ENCODE data around the gene CACNB2.

Gene CACNB2

DNA sequence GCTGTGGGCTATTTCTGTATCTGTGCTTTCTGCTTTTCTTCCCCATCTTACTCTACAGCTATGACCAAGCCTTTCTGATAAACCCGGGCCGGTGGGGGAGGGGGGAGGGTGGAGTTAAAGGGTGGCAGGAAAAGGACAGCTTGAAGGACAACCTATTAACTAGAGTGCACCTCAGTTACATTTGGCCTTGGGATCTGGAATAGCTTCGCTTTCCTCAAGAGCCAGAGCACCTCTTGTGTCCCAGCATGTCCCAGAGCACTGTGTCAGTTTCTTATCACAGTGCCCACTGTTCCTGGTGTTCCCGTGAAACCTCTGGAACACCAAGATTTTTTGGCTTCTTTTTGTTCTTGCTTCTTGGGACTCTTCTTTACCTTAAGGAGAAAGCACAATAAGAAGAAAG lies 350.5 kb downstream of the CACNB2 start:
- TF ChIP-seq, protein P1, sequence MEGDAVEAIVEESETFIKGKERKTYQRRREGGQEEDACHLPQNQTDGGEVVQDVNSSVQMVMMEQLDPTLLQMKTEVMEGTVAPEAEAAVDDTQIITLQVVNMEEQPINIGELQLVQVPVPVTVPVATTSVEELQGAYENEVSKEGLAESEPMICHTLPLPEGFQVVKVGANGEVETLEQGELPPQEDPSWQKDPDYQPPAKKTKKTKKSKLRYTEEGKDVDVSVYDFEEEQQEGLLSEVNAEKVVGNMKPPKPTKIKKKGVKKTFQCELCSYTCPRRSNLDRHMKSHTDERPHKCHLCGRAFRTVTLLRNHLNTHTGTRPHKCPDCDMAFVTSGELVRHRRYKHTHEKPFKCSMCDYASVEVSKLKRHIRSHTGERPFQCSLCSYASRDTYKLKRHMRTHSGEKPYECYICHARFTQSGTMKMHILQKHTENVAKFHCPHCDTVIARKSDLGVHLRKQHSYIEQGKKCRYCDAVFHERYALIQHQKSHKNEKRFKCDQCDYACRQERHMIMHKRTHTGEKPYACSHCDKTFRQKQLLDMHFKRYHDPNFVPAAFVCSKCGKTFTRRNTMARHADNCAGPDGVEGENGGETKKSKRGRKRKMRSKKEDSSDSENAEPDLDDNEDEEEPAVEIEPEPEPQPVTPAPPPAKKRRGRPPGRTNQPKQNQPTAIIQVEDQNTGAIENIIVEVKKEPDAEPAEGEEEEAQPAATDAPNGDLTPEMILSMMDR (IDR thresholded peaks at IDR 0.05) = no peak
- no peaks in the 10 kb centered on the region for H3K27me3 ChIP-seq
- H3K27ac ChIP-seq = no peak overlapping the region
- H3K4me3 ChIP-seq (ENCODE audit: low read depth in 1 of 2, low read length in 1 of 2) = no peak overlapping the region
- no peaks in the 10 kb centered on the region for H3K4me1 ChIP-seq (ENCODE audit: control insufficient read depth in 1 of 2, insufficient read depth in 1 of 2, low read depth in 1 of 2, low read length in 1 of 2)
- no peaks in the 10 kb centered on the region for H3K36me3 ChIP-seq
- no peaks in the 10 kb centered on the region for H3K9me3 ChIP-seq

DNA sequence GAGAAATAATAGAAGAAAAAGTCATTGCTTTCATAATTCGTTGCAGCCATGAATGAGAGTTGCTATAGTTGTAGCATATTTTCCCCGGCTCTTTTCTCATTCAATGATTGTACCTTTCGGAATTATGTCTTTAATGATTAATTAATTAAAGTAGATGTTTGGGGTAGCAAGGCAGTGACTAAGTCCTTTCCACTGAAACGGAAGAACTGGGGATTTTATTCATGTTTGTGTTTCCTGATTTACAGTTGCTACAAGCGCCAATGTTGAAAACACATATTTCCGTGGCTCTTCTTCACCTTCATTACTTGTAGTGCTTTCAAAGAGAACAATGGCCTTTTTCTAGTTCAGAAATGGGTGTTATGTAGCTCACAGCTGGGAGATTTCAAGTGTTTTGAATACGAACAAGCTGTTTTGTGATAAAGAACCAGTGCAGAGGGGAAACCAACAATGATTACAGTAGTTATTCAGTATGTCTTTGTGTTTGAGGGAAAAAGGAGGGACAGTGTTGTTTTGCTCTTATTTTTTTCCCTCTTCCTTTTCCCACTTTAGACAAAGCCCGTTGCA lies 357.7 kb downstream of the CACNB2 start:
- TF ChIP-seq, protein P1 (IDR thresholded peaks at IDR 0.05) = no peak
- no peak overlapping the region for H3K27ac ChIP-seq

DNA sequence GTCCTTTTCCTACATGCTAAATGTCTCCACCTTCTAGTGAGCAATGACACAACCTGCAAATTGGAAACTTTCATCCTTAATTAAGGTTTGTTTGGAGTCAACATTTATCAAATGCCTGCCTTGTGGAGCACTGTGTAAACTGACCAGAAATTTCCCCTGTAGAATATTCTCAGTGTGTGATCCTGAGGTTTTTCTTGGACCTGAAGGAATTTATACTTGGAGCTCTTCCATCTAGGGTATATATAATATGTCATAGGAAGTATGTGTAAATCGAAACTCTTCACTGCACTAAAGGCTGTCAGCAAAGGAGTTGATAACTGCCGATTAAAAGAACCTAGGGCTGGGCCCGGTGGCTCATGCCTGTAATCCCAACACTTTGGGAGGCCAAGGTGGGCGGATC lies 358.8 kb downstream of the CACNB2 start:
- H3K9me3 ChIP-seq = no peaks in the 10 kb centered on the region
- no peak overlapping the region for H3K4me3 ChIP-seq (ENCODE audit: low read depth in 1 of 2, low read length in 1 of 2)
- H3K27me3 ChIP-seq = no peaks in the 10 kb centered on the region
- no peaks in the 10 kb centered on the region for H3K36me3 ChIP-seq
- no peaks in the 10 kb centered on the region for H3K4me1 ChIP-seq (ENCODE audit: control insufficient read depth in 1 of 2, insufficient read depth in 1 of 2, low read depth in 1 of 2, low read length in 1 of 2)
- TF ChIP-seq, protein P1 (IDR thresholded peaks at IDR 0.05) = no peak
- no peak overlapping the region for H3K27ac ChIP-seq

More for the DNA sequence above, 357.7 kb downstream of the CACNB2 start:
- Histone ChIP-seq H3K4me3 (ENCODE audit: low read depth in 1 of 2, low read length in 1 of 2) (no peak overlapping the region), H3K9me3 (no peaks in the 10 kb centered on the region), H3K27me3 (no peaks in the 10 kb centered on the region), H3K36me3 (no peaks in the 10 kb centered on the region), H3K4me1 (ENCODE audit: control insufficient read depth in 1 of 2, insufficient read depth in 1 of 2, low read depth in 1 of 2, low read length in 1 of 2) (no peaks in the 10 kb centered on the region)

DNA sequence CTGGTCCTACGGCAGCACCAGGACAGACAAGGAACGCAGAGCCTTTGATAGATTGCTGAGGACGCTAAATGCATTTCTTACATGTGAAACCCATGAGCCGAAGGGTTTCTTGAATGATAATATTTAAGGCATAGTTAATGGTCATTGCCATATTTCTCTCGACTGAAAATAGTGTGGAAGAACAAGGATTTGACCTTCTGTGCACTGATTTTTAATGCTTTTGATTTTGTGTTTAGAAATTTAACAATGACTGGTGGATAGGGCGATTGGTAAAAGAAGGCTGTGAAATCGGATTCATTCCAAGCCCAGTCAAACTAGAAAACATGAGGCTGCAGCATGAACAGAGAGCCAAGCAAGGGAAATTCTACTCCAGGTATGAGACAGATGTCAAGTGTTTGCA lies 360.4 kb downstream of the CACNB2 start:
- H3K4me1 ChIP-seq (ENCODE audit: control insufficient read depth in 1 of 2, insufficient read depth in 1 of 2, low read depth in 1 of 2, low read length in 1 of 2) = no peaks in the 10 kb centered on the region
- no peaks in the 10 kb centered on the region for H3K9me3 ChIP-seq
- H3K27ac ChIP-seq = no peak overlapping the region
- H3K36me3 ChIP-seq = no peaks in the 10 kb centered on the region
- TF ChIP-seq, protein P1 (IDR thresholded peaks at IDR 0.05) = no peak
- no peak overlapping the region for H3K4me3 ChIP-seq (ENCODE audit: low read depth in 1 of 2, low read length in 1 of 2)
- H3K27me3 ChIP-seq = no peaks in the 10 kb centered on the region

DNA sequence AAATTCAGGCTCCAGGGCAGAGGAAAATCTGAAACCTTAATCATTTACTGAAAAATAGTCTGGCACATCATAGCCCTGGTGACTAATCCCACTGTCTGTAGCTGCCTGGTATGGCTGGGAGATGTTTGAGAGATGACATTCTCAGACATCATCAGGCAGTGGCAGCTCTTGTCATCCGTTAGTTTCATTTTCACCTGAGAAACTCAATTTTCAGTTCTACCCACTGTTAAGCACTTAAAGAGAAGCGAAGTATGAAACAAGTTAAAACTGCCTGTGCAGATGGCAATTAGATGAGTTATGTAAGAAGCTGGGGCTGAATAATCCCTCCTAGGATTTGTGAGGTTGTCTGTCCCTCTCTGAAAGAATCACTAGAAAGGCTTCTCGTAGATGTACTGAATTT lies 361.0 kb downstream of the CACNB2 start:
- Histone ChIP-seq H3K9me3 (no peaks in the 10 kb centered on the region), H3K27ac (no peak overlapping the region), H3K4me3 (ENCODE audit: low read depth in 1 of 2, low read length in 1 of 2) (no peak overlapping the region), H3K27me3 (no peaks in the 10 kb centered on the region), H3K4me1 (ENCODE audit: control insufficient read depth in 1 of 2, insufficient read depth in 1 of 2, low read depth in 1 of 2, low read length in 1 of 2) (no peaks in the 10 kb centered on the region), H3K36me3 (no peaks in the 10 kb centered on the region)
- TF ChIP-seq, protein P1 (IDR thresholded peaks at IDR 0.05) = no peak

DNA sequence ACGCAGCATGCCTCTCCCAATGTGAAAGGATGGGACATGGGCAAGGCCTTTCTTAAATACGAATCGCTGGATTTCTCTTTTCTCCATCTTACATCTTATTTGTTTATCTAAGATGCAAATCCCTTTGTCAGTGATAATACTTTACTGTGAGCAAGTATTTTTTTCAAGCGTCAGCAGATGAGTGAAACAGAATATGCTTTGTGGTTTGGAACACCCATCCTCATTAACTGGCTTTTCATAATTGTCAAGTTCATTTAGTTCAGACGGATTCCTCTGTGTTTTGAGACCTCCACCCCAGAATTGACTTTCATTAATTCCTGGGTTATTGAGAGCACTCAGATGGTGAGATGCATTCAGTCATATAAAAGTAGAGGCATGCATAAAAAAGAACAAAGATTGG lies 361.4 kb downstream of the CACNB2 start:
- Histone ChIP-seq H3K9me3 (no peaks in the 10 kb centered on the region), H3K4me3 (ENCODE audit: low read depth in 1 of 2, low read length in 1 of 2) (no peak overlapping the region), H3K4me1 (ENCODE audit: control insufficient read depth in 1 of 2, insufficient read depth in 1 of 2, low read depth in 1 of 2, low read length in 1 of 2) (no peaks in the 10 kb centered on the region), H3K27me3 (no peaks in the 10 kb centered on the region), H3K36me3 (no peaks in the 10 kb centered on the region), H3K27ac (no peak overlapping the region)
- TF ChIP-seq, protein P1 (IDR thresholded peaks at IDR 0.05) = no peak
